ENCODE results near the gene ARHGAP28.

GRCh38 chr18:6763524-6763923 is 34.0 kb downstream of the ARHGAP28 start:
- TF ChIP-seq CTCF (conservative IDR thresholded peaks at IDR 0.05; ENCODE audit: low read depth, low read length) (no peak), EZH2 (IDR thresholded peaks at IDR 0.05; ENCODE audit: borderline replicate concordance, low read depth, low read length, poor library complexity, severe bottlenecking) (no peak)

All from A673 (cell line).